SW 1271 (cell line): ENCODE data around the gene PLA2G2A.
"Not testable (repeated sequence)": the region's sequence is repeated elsewhere in the genome, so short reads cannot be mapped to it uniquely, and the experiment has no call there.

Experiments
- DNase-seq, 2 experiments: peaks; one replicate each; lab custom pipeline; 2025; lab: John Stamatoyannopoulos, UW

Gene PLA2G2A

GRCh38 chr1:19979494-19979977, at the start of gene PLA2G2A:
Gene PLA2G2A (minus strand): TSS chr1:19979618. CDS start chr1:19978773, 845 bp downstream.
- no peak for DNase-seq

GRCh38 chr1:20028726-20029125, 49.3 kb upstream of the PLA2G2A start:
- no peak for DNase-seq

- DNase-seq: no peak
These were observed 48.7 kb upstream of the PLA2G2A start for GRCh38 chr1:20028125-20028524.

- no peak for DNase-seq
These were observed 38.3 kb upstream of the PLA2G2A start for GRCh38 chr1:20017741-20018140.

GRCh38 chr1:20014153-20014552, 34.7 kb upstream of the PLA2G2A start:
- no peak for DNase-seq

- DNase-seq: no peak
These were observed 30.6 kb upstream of the PLA2G2A start for GRCh38 chr1:20010016-20010415.

- DNase-seq: no peak
These were observed 29.8 kb upstream of the PLA2G2A start for GRCh38 chr1:20009212-20009611.

- DNase-seq: no peak
These were observed 29.0 kb upstream of the PLA2G2A start for GRCh38 chr1:20008391-20008841.

GRCh38 chr1:19998823-19999222, 19.4 kb upstream of the PLA2G2A start:
- DNase-seq: not testable (repeated sequence)

- DNase-seq: no peak
These were observed 11.3 kb upstream of the PLA2G2A start for GRCh38 chr1:19990689-19991088.

- not testable (repeated sequence) for DNase-seq
These were observed 10.8 kb upstream of the PLA2G2A start for GRCh38 chr1:19990182-19990582.

- no peak for DNase-seq
These were observed 9.0 kb upstream of the PLA2G2A start for GRCh38 chr1:19988267-19989006.

- no peak for DNase-seq
These were observed 8.3 kb upstream of the PLA2G2A start for GRCh38 chr1:19987719-19988118.

GRCh38 chr1:19984409-19985016, 5.1 kb upstream of the PLA2G2A start:
- DNase-seq: not testable (repeated sequence)

- DNase-seq: no peak
These were observed 2.3 kb upstream of the PLA2G2A start for GRCh38 chr1:19981507-19982312.

GRCh38 chr1:19981170-19981506, 1.7 kb upstream of the PLA2G2A start:
- DNase-seq: no peak

GRCh38 chr1:19980314-19980713, 896 bp upstream of the PLA2G2A start:
- no peak for DNase-seq

GRCh38 chr1:19978143-19978542, 1.3 kb downstream of the PLA2G2A start:
- DNase-seq: no peak

GRCh38 chr1:19976317-19977003, 3.0 kb downstream of the PLA2G2A start:
- DNase-seq: no peak

GRCh38 chr1:19975423-19976193, 3.8 kb downstream of the PLA2G2A start:
- DNase-seq: no peak

GRCh38 chr1:19974822-19975416, 4.5 kb downstream of the PLA2G2A start:
- DNase-seq: peak in 1 of 2 experiments; percentile 41
